Activated naive CD4-positive, alpha-beta T cell treated with anti-CD3 and anti-CD28 coated beads, Interleukin-2, amount 50 U/mL, for 24 hours (primary cell): ENCODE results near the gene PIP5K1C.

Experiments
- H3K27ac Mint-ChIP-seq: one replicate; pipeline ENCODE4 v1.8.0; 2021; ENCODE audit warnings: mild to moderate bottlenecking, mixed read lengths
- H3K27me3 Mint-ChIP-seq: one replicate; pipeline ENCODE4 v1.8.0; 2021; ENCODE audit warnings: mixed read lengths
- H3K36me3 Mint-ChIP-seq: one replicate; pipeline ENCODE4 v1.8.0; 2021; ENCODE audit warnings: mixed read lengths
- H3K4me1 Mint-ChIP-seq: one replicate; pipeline ENCODE4 v1.8.0; 2021; ENCODE audit warnings: mixed read lengths
- H3K4me3 Mint-ChIP-seq: one replicate; pipeline ENCODE4 v1.8.0; 2021; ENCODE audit warnings: mild to moderate bottlenecking, mixed read lengths
- H3K9me3 Mint-ChIP-seq: one replicate; pipeline ENCODE4 v1.8.0; 2021; ENCODE audit warnings: mixed read lengths

PIP5K1C gene

DNA sequence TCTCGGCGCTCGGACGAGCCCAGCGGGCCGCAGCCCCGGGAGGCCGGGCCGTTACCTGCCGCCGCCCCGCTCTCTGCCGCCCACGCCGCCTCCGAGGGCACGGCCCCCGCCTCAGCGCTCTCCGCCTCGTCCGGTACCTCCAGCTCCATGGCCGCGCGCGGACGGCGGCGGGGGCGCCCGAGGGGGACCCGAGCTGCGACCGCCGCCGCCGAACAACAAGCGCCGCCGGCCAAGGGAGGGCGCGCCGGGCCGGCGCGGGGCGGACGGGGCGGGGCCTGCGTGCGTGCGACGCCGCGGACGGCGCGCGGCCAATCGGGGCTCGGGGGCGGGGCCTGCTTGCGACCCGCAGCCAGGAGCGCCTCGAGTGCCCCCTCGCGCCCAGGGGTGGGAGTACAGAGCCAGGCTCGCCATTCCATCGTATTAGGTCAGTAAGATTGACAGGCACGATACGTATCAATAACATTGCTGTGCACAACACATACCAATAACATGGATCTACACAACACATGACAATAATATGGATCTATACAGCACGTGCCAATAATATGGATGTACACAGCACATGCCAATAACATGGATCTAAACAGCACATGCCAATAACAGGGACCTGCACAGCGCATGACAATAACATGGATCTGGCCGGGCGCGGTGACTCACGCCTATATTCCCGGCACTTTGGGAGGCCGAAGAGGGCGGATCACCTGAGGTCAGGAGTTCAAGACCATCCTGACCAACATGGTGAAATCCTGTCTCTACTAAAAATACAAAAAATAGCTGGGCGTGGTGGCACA is at the start of gene PIP5K1C:
Gene PIP5K1C (minus strand): TSS at position 227 of the 791 bp plus-strand sequence. CDS start 78 bp downstream, at position 149.
- H3K27ac Mint-ChIP-seq, result peak within 1 kb of the TSS; percentile 62
- peak within 1 kb of the TSS; percentile 89 for H3K4me3 Mint-ChIP-seq
- H3K4me1 Mint-ChIP-seq, result peaks cover 22% of the 10 kb centered on the region
- no peaks in the 10 kb centered on the region for H3K27me3 Mint-ChIP-seq
- no peaks in the 10 kb centered on the region for H3K9me3 Mint-ChIP-seq
- no peaks in the 10 kb centered on the region for H3K36me3 Mint-ChIP-seq

DNA sequence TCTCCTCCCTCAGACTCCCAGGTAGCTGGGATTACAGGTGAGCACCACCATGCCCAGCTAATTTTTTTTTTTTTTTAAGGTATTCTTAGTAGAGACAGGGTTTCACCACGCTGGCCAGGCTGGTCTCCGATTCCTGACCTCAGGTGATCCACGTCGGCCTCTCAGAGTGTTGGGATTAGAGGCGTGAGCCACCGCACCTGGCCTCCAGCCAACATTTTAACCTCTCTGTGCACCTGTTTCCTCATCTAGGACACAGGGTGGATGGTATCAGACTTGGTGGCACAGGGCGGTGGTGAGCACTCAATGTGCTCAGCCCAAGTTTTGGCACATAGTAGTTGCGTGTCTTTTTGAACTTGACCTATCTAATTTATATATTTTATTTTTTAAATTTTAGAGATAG is 48.7 kb upstream of the PIP5K1C start:
- no peak overlapping the region for H3K4me3 Mint-ChIP-seq
- H3K36me3 Mint-ChIP-seq, result peaks cover 8% of the 10 kb centered on the region
- no peaks in the 10 kb centered on the region for H3K4me1 Mint-ChIP-seq
- H3K27ac Mint-ChIP-seq, result no peak overlapping the region
- no peaks in the 10 kb centered on the region for H3K9me3 Mint-ChIP-seq
- no peaks in the 10 kb centered on the region for H3K27me3 Mint-ChIP-seq

DNA sequence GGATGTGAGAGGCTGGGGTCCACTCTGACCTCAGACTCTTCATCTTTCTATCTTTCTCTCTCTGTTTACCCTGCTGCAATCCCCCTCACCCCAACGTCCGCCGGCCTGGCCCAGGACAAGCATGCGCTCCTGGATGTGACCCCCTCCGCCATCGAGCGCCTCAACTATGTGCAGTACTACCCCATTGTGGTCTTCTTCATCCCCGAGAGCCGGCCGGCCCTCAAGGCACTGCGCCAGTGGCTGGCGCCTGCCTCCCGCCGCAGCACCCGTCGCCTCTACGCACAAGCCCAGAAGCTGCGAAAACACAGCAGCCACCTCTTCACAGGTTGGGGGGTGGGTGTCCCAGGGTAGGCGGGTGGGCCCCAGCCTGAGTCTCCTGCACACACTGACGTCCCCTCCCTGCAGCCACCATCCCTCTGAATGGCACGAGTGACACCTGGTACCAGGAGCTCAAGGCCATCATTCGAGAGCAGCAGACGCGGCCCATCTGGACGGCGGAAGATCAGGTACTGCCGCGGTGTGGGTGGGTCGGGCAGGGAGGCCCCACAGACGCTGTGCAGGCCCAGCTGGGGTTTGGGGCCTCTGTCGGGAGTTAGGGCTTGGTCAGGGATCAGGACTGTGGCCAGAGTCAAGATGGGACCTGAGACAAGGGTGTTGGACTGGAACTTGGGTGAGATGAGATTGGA is 46.2 kb upstream of the PIP5K1C start:
- no peak overlapping the region for H3K4me3 Mint-ChIP-seq
- no peaks in the 10 kb centered on the region for H3K9me3 Mint-ChIP-seq
- H3K27ac Mint-ChIP-seq, result no peak overlapping the region
- H3K4me1 Mint-ChIP-seq, result no peaks in the 10 kb centered on the region
- H3K36me3 Mint-ChIP-seq, result peaks cover 8% of the 10 kb centered on the region
- H3K27me3 Mint-ChIP-seq, result no peaks in the 10 kb centered on the region

- Mint-ChIP-seq H3K36me3 (peaks cover 6% of the 10 kb centered on the region), H3K4me3 (no peak overlapping the region), H3K4me1 (no peaks in the 10 kb centered on the region), H3K9me3 (no peaks in the 10 kb centered on the region), H3K27me3 (no peaks in the 10 kb centered on the region), H3K27ac (no peak overlapping the region)
Observed at GRCh38 chr19:3745363-3746045, 45.2 kb upstream of the PIP5K1C start.

GRCh38 chr19:3743486-3743885 is 43.2 kb upstream of the PIP5K1C start:
- Mint-ChIP-seq H3K4me3 (no peak overlapping the region), H3K36me3 (no peaks in the 10 kb centered on the region), H3K9me3 (no peaks in the 10 kb centered on the region), H3K27me3 (no peaks in the 10 kb centered on the region), H3K4me1 (peaks cover 13% of the 10 kb centered on the region), H3K27ac (no peak overlapping the region)

- no peak overlapping the region for H3K27ac Mint-ChIP-seq
- H3K27me3 Mint-ChIP-seq, result no peaks in the 10 kb centered on the region
- H3K4me1 Mint-ChIP-seq, result peaks cover 26% of the 10 kb centered on the region
- no peaks in the 10 kb centered on the region for H3K9me3 Mint-ChIP-seq
- no peak overlapping the region for H3K4me3 Mint-ChIP-seq
- H3K36me3 Mint-ChIP-seq, result peaks cover 6% of the 10 kb centered on the region
Observed at GRCh38 chr19:3740431-3740830, 40.2 kb upstream of the PIP5K1C start.

- peak overlapping the region; percentile 41 for H3K27ac Mint-ChIP-seq
- no peaks in the 10 kb centered on the region for H3K27me3 Mint-ChIP-seq
- H3K4me1 Mint-ChIP-seq, result peaks cover 26% of the 10 kb centered on the region
- peaks cover 6% of the 10 kb centered on the region for H3K36me3 Mint-ChIP-seq
- H3K4me3 Mint-ChIP-seq, result no peak overlapping the region
- no peaks in the 10 kb centered on the region for H3K9me3 Mint-ChIP-seq
Observed at GRCh38 chr19:3738477-3739220, 38.4 kb upstream of the PIP5K1C start.

- H3K27me3 Mint-ChIP-seq, result no peaks in the 10 kb centered on the region
- H3K9me3 Mint-ChIP-seq, result no peaks in the 10 kb centered on the region
- H3K36me3 Mint-ChIP-seq, result peaks cover 7% of the 10 kb centered on the region
- peak overlapping the region; percentile 9 for H3K27ac Mint-ChIP-seq
- H3K4me1 Mint-ChIP-seq, result peaks cover 26% of the 10 kb centered on the region
- no peak overlapping the region for H3K4me3 Mint-ChIP-seq
Observed at GRCh38 chr19:3737487-3738205, 37.4 kb upstream of the PIP5K1C start.

DNA sequence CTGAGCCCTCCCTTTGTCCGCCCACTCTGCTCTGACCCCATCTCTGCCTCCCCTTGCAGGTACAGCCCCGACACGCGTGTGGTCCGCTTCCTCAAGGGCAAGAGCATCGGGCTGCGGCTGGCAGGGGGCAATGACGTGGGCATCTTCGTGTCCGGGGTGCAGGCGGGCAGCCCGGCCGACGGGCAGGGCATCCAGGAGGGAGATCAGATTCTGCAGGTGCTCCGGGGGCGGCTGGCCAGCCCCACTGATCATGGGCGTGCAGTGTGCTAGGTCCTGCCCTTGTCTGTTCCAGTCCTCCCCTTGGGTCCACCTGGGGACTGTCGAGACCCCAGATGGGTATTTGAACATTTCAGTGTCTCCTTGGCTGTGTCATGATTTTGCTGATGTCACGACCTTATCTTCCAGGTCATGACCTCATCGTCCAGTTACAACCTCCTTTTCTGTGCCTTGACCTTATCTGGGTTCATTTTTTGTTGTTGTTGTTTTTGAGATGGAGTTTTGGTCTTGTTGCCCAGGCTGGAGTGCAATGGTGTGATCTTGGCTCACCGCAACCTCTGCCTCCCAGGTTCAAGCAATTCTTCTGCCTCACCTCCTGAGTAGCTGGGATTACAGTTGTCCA is 35.9 kb upstream of the PIP5K1C start:
- H3K9me3 Mint-ChIP-seq, result no peaks in the 10 kb centered on the region
- no peak overlapping the region for H3K4me3 Mint-ChIP-seq
- H3K27me3 Mint-ChIP-seq, result no peaks in the 10 kb centered on the region
- H3K36me3 Mint-ChIP-seq, result peaks cover 10% of the 10 kb centered on the region
- no peak overlapping the region for H3K27ac Mint-ChIP-seq
- peaks cover 26% of the 10 kb centered on the region for H3K4me1 Mint-ChIP-seq

DNA sequence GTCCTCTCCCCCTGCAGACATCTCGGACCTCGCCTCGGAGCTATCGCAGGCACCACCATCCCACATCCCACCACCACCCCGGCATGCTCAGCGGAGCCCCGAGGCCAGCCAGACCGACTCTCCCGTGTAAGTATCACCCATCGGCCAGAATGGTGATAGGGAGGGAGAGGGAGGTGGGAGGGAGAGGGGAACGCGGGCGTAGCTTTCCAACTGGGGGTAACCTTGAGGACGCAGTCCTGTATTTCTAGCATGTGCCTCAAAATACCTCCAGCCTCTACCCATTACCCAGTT is 34.0 kb upstream of the PIP5K1C start:
- Mint-ChIP-seq H3K27ac (no peak overlapping the region), H3K36me3 (peaks cover 10% of the 10 kb centered on the region), H3K27me3 (no peaks in the 10 kb centered on the region), H3K4me3 (no peak overlapping the region), H3K9me3 (no peaks in the 10 kb centered on the region), H3K4me1 (peaks cover 20% of the 10 kb centered on the region)

DNA sequence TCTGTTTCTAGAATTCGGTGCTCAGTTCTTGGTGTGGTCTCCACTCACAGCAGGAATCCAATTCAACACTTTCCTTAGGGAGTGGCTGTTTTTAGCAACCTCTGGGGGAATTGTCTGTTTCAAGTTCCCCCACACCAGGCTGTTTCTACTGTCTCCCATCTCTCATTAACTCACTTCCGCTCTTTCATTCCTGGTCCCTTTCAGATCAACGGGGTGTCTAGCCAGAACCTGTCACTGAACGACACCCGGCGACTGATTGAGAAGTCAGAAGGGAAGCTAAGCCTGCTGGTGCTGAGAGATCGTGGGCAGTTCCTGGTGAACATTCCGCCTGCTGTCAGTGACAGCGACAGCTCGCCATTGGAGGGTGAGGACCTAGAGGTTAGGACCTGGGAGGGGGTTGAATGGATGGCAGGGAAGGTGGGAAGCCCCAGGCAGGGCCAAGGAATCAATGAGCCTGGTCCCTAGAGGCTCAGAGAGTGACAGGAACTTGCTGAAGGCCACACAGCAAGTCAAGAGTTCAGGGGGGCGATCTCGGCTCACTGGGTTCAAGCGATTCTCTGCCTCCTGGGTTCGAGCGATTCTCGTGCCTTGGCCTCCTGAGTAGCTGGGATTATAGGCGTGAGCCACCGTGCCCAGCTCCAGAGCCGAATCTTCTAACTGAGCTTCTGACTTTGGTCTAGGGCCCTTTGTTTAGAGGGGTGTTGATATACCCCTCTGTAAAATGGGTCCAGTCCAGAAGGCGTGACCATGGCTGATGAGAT is 33.5 kb upstream of the PIP5K1C start:
- Mint-ChIP-seq H3K27ac (peak overlapping the region; percentile 33), H3K4me1 (peaks cover 15% of the 10 kb centered on the region), H3K9me3 (no peaks in the 10 kb centered on the region), H3K36me3 (peaks cover 11% of the 10 kb centered on the region), H3K27me3 (no peaks in the 10 kb centered on the region), H3K4me3 (no peak overlapping the region)

GRCh38 chr19:3732108-3732507 is 31.8 kb upstream of the PIP5K1C start:
- H3K4me1 Mint-ChIP-seq, result no peaks in the 10 kb centered on the region
- H3K4me3 Mint-ChIP-seq, result no peak overlapping the region
- peaks cover 9% of the 10 kb centered on the region for H3K36me3 Mint-ChIP-seq
- H3K27ac Mint-ChIP-seq, result no peak overlapping the region
- H3K9me3 Mint-ChIP-seq, result no peaks in the 10 kb centered on the region
- H3K27me3 Mint-ChIP-seq, result no peaks in the 10 kb centered on the region

GRCh38 chr19:3730457-3730958 is 30.2 kb upstream of the PIP5K1C start:
- H3K4me1 Mint-ChIP-seq, result no peaks in the 10 kb centered on the region
- peaks cover 6% of the 10 kb centered on the region for H3K36me3 Mint-ChIP-seq
- no peak overlapping the region for H3K27ac Mint-ChIP-seq
- H3K9me3 Mint-ChIP-seq, result no peaks in the 10 kb centered on the region
- no peak overlapping the region for H3K4me3 Mint-ChIP-seq
- no peaks in the 10 kb centered on the region for H3K27me3 Mint-ChIP-seq
